CD4-positive, alpha-beta T cell treated with Interleukin-10 for 1 hour (primary cell): ENCODE measurements around the gene PRM3.

Source experiments
- DNase-seq: peaks from one replicate; pipeline ENCODE4 v3.0.0-alpha.2; 2020

PRM3 gene

GRCh38 chr16:11258553-11259492 lies 14.6 kb downstream of the PRM3 start:
- peak; percentile 65 for DNase-seq

GRCh38 chr16:11257131-11257938 lies 16.1 kb downstream of the PRM3 start:
- peak; percentile 74 for DNase-seq

- no peak for DNase-seq
Observed at GRCh38 chr16:11256661-11257130, 16.7 kb downstream of the PRM3 start.

- DNase-seq = peak; percentile 90
Observed at GRCh38 chr16:11255737-11256660, 17.4 kb downstream of the PRM3 start, which contains the start of gene SOCS1. Gene SOCS1, minus strand, starts transcription at chr16:11256204. Its CDS starts 726 bp downstream, at chr16:11255478.

GRCh38 chr16:11254913-11255736 lies 18.3 kb downstream of the PRM3 start:
- DNase-seq = peak; percentile 69

GRCh38 chr16:11253995-11254912 lies 19.2 kb downstream of the PRM3 start:
- DNase-seq = peak; percentile 29

GRCh38 chr16:11253009-11253994 lies 20.1 kb downstream of the PRM3 start:
- DNase-seq = peak; percentile 73

GRCh38 chr16:11252482-11252931 lies 20.9 kb downstream of the PRM3 start:
- DNase-seq = peak; percentile 22

GRCh38 chr16:11251525-11252481 lies 21.6 kb downstream of the PRM3 start:
- peak; percentile 85 for DNase-seq

GRCh38 chr16:11250786-11251524 lies 22.5 kb downstream of the PRM3 start:
- no peak for DNase-seq

GRCh38 chr16:11250091-11250785 lies 23.2 kb downstream of the PRM3 start:
- DNase-seq = no peak

- DNase-seq = no peak
Observed at GRCh38 chr16:11249233-11250061, 24.0 kb downstream of the PRM3 start.

- no peak for DNase-seq
Observed at GRCh38 chr16:11248133-11248532, 25.3 kb downstream of the PRM3 start.

GRCh38 chr16:11245988-11246387 lies 27.4 kb downstream of the PRM3 start:
- no peak for DNase-seq

- DNase-seq = no peak
Observed at GRCh38 chr16:11245222-11245737, 28.1 kb downstream of the PRM3 start.
